HCT116 (cell line): ENCODE measurements around the gene TNS3. TPM values are rescaled to one million over a fixed set of nuclear protein-coding genes. Genes with fewer than 3 reads are reported as not detected.

Experiments used
- ATAC-seq: fragments of 200-7000 bp; cut with Tn5 transposase; 2 replicates; pipeline ENCODE4 v1.9.1; 2020; ENCODE audit warnings: mild to moderate bottlenecking, moderate library complexity
- BruUV-seq: library from RNA; stranded (reverse); fragments of 400-500 nt; replicated peaks from 2 replicates; lab custom pipeline; 2021; lab: Mats Ljungman, UMichigan
- CTCF ChIA-PET: fragments of 300-600 bp; sonication (Branson Sonifier 250); formaldehyde crosslinking; loops from one replicate; lab custom pipeline; 2021; ENCODE audit warnings: antibody characterized with exemption; lab: Charles Lee
- POLR2A ChIA-PET: fragments of 300-600, 350-600 bp; sonication (Branson Sonifier 250); formaldehyde crosslinking; loops from one replicate; lab custom pipeline; 2021; ENCODE audit warnings: antibody characterized with exemption; lab: Charles Lee
- RAD21 ChIA-PET, 2 experiments: fragments of 300-600 bp; sonication (Branson Sonifier 250); formaldehyde crosslinking; loops; one replicate each; lab custom pipeline; 2023; ENCODE audit warnings: low total read pairs in 2 of 2; ENCODE audit not compliant: uncharacterized antibody in 2 of 2, unreplicated experiment in 2 of 2, low non-redundant PET in 1 of 2; lab: Charles Lee
- DNase-seq: peaks from one replicate; pipeline ENCODE4 v3.0.0-alpha.2; 2010; ENCODE audit warnings: low read depth, low spot score
- H2AFZ ChIP-seq: fragments of 200-600 bp; shearing (Covaris generic), sonication (generic); 2 replicates; pipeline ENCODE4 v1.6.1; 2017; ENCODE audit warnings: low read depth, mixed run types, mixed read lengths, antibody characterized with exemption, low read length; ENCODE audit not compliant: poor library complexity, severe bottlenecking
- H3K27ac ChIP-seq: 2 replicates; pipeline ENCODE4 v1.5.1; 2012; ENCODE audit warnings: low read depth, low read length
- H3K27me3 ChIP-seq: fragments of 200-600 bp; sonication (generic); 2 replicates; pipeline ENCODE4 v1.6.1; 2016; ENCODE audit warnings: mixed run types, low read length, mixed read lengths; ENCODE audit not compliant: insufficient read depth
- H3K36me3 ChIP-seq, 2 experiments: fragments of 200-500 bp in 1 of 2; fragments of 200-600 bp in 1 of 2; sonication (Bioruptor generic) in 1 of 2; sonication (generic) in 1 of 2; 2 replicates each; pipeline versions ENCODE4 v1.5.1 to v1.6.1; 2014 to 2016; ENCODE audit warnings: low read length in 2 of 2, inconsistent platforms in 1 of 2, mixed read lengths in 1 of 2, mixed run types in 1 of 2; ENCODE audit not compliant: insufficient read depth in 2 of 2, control insufficient read depth in 1 of 2
- H3K4me1 ChIP-seq, 2 experiments: fragments of 200-600 bp in 1 of 2; sonication (generic) in 1 of 2; 2 replicates each; pipeline versions ENCODE4 v1.5.1 to v1.6.1; 2012 to 2017; ENCODE audit warnings: low read length in 2 of 2, inconsistent platforms in 1 of 2, mild to moderate bottlenecking in 1 of 2, mixed read lengths in 1 of 2, mixed run types in 1 of 2, moderate library complexity in 1 of 2; ENCODE audit not compliant: insufficient read depth in 2 of 2, control insufficient read depth in 1 of 2
- H3K4me2 ChIP-seq: fragments of 200-600 bp; sonication (generic); 2 replicates; pipeline ENCODE4 v1.6.1; 2017; ENCODE audit warnings: mixed run types, low read length, mixed read lengths
- H3K4me3 ChIP-seq, 2 experiments: fragments of 200-600 bp in 1 of 2; sonication (generic) in 1 of 2; replicated peaks in 1 of 2; 2 replicates each; pipeline ENCODE4 v1.5.1; 2011 to 2016; ENCODE audit warnings: low read length in 2 of 2, control low read depth in 1 of 2, low read depth in 1 of 2, mild to moderate bottlenecking in 1 of 2, mixed read lengths in 1 of 2, mixed run types in 1 of 2
- H3K79me2 ChIP-seq: fragments of 200-600 bp; sonication (generic); 2 replicates; pipeline ENCODE4 v1.6.1; 2017; ENCODE audit warnings: mild to moderate bottlenecking, mixed run types, low read length, moderate library complexity, mixed read lengths; ENCODE audit not compliant: insufficient read depth
- H3K9ac ChIP-seq: fragments of 200-600 bp; sonication (generic); 2 replicates; pipeline ENCODE4 v1.6.1; 2016; ENCODE audit warnings: low read length, mixed read lengths
- H3K9me2 ChIP-seq: fragments of 200-600 bp; sonication (generic), shearing (Covaris generic); 2 replicates; pipeline ENCODE4 v1.6.1; 2017; ENCODE audit warnings: mixed run types, mild to moderate bottlenecking, moderate library complexity; ENCODE audit not compliant: insufficient read depth
- H3K9me3 ChIP-seq, 2 experiments: fragments of 200-500 bp in 1 of 2; fragments of 200-600 bp in 1 of 2; sonication (Bioruptor generic) in 1 of 2; sonication (generic) in 1 of 2; 2 replicates each; pipeline ENCODE4 v1.6.1; 2014 to 2017; ENCODE audit warnings: low read length in 2 of 2, mixed read lengths in 2 of 2, inconsistent platforms in 1 of 2, low read depth in 1 of 2, mild to moderate bottlenecking in 1 of 2, mixed run types in 1 of 2, moderate library complexity in 1 of 2; ENCODE audit not compliant: control insufficient read depth in 1 of 2, insufficient read depth in 1 of 2
- H4K20me1 ChIP-seq: fragments of 200-600 bp; sonication (generic), shearing (Covaris generic); 2 replicates; pipeline ENCODE4 v1.6.1; 2017; ENCODE audit warnings: mixed run types, mild to moderate bottlenecking, moderate library complexity; ENCODE audit not compliant: insufficient read depth
- ELF1 ChIP-seq: IDR thresholded peaks from 2 replicates; pipeline ENCODE4 v1.6.1; 2012; ENCODE audit warnings: low read depth, borderline replicate concordance
- FOSL1 ChIP-seq: IDR thresholded peaks from 2 replicates; pipeline ENCODE4 v1.6.1; 2012; ENCODE audit warnings: low read depth
- POLR2A ChIP-seq: IDR thresholded peaks from 2 replicates; pipeline ENCODE4 v1.7.0; 2011; ENCODE audit warnings: borderline replicate concordance; ENCODE audit not compliant: insufficient read depth, insufficient read length; ENCODE audit errors: extremely low read depth
- SRF ChIP-seq: IDR thresholded peaks from 2 replicates; pipeline ENCODE4 v1.6.1; 2012; ENCODE audit warnings: low read depth
- YY1 ChIP-seq: IDR thresholded peaks from 2 replicates; pipeline ENCODE4 v1.6.1; 2011; ENCODE audit warnings: low read length, low read depth, moderate library complexity, mild to moderate bottlenecking; ENCODE audit not compliant: insufficient replicate concordance; ENCODE audit errors: extremely low read depth
- ZFX ChIP-seq: fragments of 450-650 bp; IDR thresholded peaks from 2 replicates; pipeline ENCODE4 v1.6.1; 2017
- ZNF274 ChIP-seq: fragments of 200-500 bp; sonication (Bioruptor generic); IDR thresholded peaks from 2 replicates; pipeline ENCODE4 v1.6.1; 2014; ENCODE audit warnings: mild to moderate bottlenecking, low read depth, low read length, inconsistent platforms
- intact Hi-C: fragments of 100-400 bp; cut with micrococcal nuclease; formaldehyde crosslinking; loops from 2 replicates; pipeline ENCODE4 v1.10.0; 2022
- total RNA-seq: library from RNA; stranded (reverse); gene quantifications from one replicate; pipeline ENCODE4 v1.2.1, GENCODE V29; 2021; ENCODE audit not compliant: unreplicated experiment
- TF ChIP-seq, protein P1 (sequence below): IDR thresholded peaks from 2 replicates; pipeline ENCODE4 v1.6.1; 2011; ENCODE audit warnings: mild to moderate bottlenecking, low read length, moderate library complexity; ENCODE audit not compliant: insufficient replicate concordance; ENCODE audit errors: extremely low read depth
- TF ChIP-seq, protein P2 (sequence below): IDR thresholded peaks from 2 replicates; pipeline ENCODE4 v1.6.1; 2012; ENCODE audit warnings: low read depth
- TF ChIP-seq, protein P3 (sequence below), 3 experiments: fragments of 200-600 bp in 1 of 3; sonication (generic) in 1 of 3; IDR thresholded peaks in 2 of 3; conservative IDR thresholded peaks in 1 of 3; 2 replicates each; pipeline ENCODE4 v1.5.1; 2012 to 2017; ENCODE audit warnings: low read depth in 2 of 3, low read length in 2 of 3, antibody characterized with exemption in 1 of 3, borderline replicate concordance in 1 of 3, control low read depth in 1 of 3, mild to moderate bottlenecking in 1 of 3, mixed read lengths in 1 of 3, mixed run types in 1 of 3, moderate library complexity in 1 of 3; ENCODE audit not compliant: insufficient read depth in 1 of 3

The TNS3 gene
- total RNA-seq, 1 experiment from 2014 or later, result 9.1 TPM

DNA sequence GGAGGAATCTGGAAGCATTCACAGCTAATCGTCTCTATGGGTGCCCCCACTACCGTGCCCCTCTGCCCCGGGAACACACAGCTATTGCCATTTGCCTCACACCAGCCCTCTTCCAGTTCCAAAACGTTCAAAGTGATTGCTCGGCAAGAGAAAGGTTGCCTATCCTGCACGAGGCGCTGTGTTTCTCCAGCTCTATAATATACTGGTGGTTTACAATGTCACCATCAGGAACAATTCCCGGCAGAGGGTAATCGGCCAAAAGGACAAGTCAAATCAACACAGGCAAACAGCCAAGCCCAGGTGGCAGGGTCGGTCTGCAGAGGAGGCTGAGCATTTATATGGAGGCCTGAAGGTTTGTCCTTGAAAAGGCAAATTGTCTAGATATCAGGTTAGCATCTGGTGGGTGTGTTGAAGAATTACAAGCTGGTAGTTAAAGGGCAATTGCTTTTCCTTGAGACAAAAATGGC lies 29.2 kb upstream of the TNS3 start:
- intact Hi-C loops, result no loop called here
- Histone ChIP-seq H3K27me3 (no peaks in the 10 kb centered on the region), H3K79me2 (no peaks in the 10 kb centered on the region), H3K4me3 (no peak overlapping the region), H3K36me3 (no peaks in the 10 kb centered on the region), H3K9me2 (no peaks in the 10 kb centered on the region), H4K20me1 (no peaks in the 10 kb centered on the region), H3K9ac (no peak overlapping the region), H3K4me2 (no peak overlapping the region), H2AFZ (no peak overlapping the region), H3K27ac (no peak overlapping the region), H3K9me3 (no peaks in the 10 kb centered on the region), H3K4me1 (no peaks in the 10 kb centered on the region)
- CTCF ChIA-PET, result no interaction called here
- RAD21 ChIA-PET, result no interaction called here
- no peak for TF ChIP-seq FOSL1
- no peak for TF ChIP-seq ELF1
- no peak for TF ChIP-seq SRF
- TF ChIP-seq, protein P1, sequence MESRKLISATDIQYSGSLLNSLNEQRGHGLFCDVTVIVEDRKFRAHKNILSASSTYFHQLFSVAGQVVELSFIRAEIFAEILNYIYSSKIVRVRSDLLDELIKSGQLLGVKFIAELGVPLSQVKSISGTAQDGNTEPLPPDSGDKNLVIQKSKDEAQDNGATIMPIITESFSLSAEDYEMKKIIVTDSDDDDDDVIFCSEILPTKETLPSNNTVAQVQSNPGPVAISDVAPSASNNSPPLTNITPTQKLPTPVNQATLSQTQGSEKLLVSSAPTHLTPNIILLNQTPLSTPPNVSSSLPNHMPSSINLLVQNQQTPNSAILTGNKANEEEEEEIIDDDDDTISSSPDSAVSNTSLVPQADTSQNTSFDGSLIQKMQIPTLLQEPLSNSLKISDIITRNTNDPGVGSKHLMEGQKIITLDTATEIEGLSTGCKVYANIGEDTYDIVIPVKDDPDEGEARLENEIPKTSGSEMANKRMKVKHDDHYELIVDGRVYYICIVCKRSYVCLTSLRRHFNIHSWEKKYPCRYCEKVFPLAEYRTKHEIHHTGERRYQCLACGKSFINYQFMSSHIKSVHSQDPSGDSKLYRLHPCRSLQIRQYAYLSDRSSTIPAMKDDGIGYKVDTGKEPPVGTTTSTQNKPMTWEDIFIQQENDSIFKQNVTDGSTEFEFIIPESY, result no peak
- TF ChIP-seq ZFX, result no peak
- no peak for TF ChIP-seq YY1
- no TSS peak for BruUV-seq
- no peak for ATAC-seq
- POLR2A ChIA-PET, result no interaction called here
- no peak for DNase-seq

DNA sequence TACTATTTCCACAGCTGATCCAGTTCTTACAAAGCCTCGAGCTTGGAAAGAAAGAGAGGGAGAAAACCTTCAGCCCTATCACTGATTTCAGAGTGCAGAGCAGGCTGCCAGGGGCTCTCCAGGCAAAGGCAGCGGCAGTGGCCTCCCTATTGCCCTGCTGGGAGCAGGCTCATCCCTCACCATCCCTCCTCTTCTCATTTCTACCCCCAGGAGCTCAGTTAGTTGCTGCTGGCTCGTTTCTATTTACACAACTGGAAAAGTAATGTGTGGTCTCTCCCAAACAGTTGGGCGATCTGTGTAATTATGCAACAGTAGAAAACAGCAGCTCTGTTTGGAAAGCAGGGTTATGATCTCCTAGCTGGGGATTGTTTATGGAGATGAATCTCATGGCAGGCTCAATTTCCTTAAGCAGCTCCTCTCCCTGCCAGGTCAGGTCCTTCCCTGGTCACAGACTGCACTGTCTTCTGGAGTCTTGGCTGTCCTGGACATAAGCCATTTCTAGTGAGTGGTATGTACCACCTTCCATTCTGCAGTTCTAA lies 28.7 kb upstream of the TNS3 start:
- H3K4me1 ChIP-seq, result no peaks in the 10 kb centered on the region
- no peaks in the 10 kb centered on the region for H3K27me3 ChIP-seq
- no peaks in the 10 kb centered on the region for H3K9me3 ChIP-seq
- no peaks in the 10 kb centered on the region for H3K9me2 ChIP-seq
- RAD21 ChIA-PET, result no interaction called here
- H3K9ac ChIP-seq, result no peak overlapping the region
- H3K4me2 ChIP-seq, result no peak overlapping the region
- no peaks in the 10 kb centered on the region for H3K79me2 ChIP-seq
- CTCF ChIA-PET, result no interaction called here
- no peak overlapping the region for H2AFZ ChIP-seq
- POLR2A ChIA-PET, result no interaction called here
- no peaks in the 10 kb centered on the region for H4K20me1 ChIP-seq
- no peak for ATAC-seq
- no TSS peak for BruUV-seq
- H3K4me3 ChIP-seq, result no peak overlapping the region
- H3K27ac ChIP-seq, result no peak overlapping the region
- intact Hi-C loops, result no loop called here
- DNase-seq, result no peak
- no peaks in the 10 kb centered on the region for H3K36me3 ChIP-seq
- no peak for TF ChIP-seq ZNF274
- TF ChIP-seq, protein P2, sequence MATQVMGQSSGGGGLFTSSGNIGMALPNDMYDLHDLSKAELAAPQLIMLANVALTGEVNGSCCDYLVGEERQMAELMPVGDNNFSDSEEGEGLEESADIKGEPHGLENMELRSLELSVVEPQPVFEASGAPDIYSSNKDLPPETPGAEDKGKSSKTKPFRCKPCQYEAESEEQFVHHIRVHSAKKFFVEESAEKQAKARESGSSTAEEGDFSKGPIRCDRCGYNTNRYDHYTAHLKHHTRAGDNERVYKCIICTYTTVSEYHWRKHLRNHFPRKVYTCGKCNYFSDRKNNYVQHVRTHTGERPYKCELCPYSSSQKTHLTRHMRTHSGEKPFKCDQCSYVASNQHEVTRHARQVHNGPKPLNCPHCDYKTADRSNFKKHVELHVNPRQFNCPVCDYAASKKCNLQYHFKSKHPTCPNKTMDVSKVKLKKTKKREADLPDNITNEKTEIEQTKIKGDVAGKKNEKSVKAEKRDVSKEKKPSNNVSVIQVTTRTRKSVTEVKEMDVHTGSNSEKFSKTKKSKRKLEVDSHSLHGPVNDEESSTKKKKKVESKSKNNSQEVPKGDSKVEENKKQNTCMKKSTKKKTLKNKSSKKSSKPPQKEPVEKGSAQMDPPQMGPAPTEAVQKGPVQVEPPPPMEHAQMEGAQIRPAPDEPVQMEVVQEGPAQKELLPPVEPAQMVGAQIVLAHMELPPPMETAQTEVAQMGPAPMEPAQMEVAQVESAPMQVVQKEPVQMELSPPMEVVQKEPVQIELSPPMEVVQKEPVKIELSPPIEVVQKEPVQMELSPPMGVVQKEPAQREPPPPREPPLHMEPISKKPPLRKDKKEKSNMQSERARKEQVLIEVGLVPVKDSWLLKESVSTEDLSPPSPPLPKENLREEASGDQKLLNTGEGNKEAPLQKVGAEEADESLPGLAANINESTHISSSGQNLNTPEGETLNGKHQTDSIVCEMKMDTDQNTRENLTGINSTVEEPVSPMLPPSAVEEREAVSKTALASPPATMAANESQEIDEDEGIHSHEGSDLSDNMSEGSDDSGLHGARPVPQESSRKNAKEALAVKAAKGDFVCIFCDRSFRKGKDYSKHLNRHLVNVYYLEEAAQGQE, result no peak
- no peak for TF ChIP-seq YY1
- TF ChIP-seq POLR2A, result no peak
- TF ChIP-seq, protein P3, sequence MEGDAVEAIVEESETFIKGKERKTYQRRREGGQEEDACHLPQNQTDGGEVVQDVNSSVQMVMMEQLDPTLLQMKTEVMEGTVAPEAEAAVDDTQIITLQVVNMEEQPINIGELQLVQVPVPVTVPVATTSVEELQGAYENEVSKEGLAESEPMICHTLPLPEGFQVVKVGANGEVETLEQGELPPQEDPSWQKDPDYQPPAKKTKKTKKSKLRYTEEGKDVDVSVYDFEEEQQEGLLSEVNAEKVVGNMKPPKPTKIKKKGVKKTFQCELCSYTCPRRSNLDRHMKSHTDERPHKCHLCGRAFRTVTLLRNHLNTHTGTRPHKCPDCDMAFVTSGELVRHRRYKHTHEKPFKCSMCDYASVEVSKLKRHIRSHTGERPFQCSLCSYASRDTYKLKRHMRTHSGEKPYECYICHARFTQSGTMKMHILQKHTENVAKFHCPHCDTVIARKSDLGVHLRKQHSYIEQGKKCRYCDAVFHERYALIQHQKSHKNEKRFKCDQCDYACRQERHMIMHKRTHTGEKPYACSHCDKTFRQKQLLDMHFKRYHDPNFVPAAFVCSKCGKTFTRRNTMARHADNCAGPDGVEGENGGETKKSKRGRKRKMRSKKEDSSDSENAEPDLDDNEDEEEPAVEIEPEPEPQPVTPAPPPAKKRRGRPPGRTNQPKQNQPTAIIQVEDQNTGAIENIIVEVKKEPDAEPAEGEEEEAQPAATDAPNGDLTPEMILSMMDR (IDR thresholded peaks at IDR 0.05 in 2 of 3, conservative IDR thresholded peaks at IDR 0.05 in 1 of 3; ENCODE audit: borderline replicate concordance in 1 of 3, insufficient read depth in 1 of 3, low read depth in 2 of 3, low read length in 2 of 3), result no peak
